GM23338 (cell line): ENCODE data around the gene KCTD14. TPM values are rescaled to one million over a fixed set of nuclear protein-coding genes. Genes with fewer than 3 reads are reported as not detected.

ENCODE experiments used
- ATAC-seq: fragments of 200-7000 bp; cut with Tn5 transposase; 3 replicates; pipeline ENCODE4 v1.9.1; 2020
- DNase-seq: peaks from one replicate; pipeline ENCODE4 v3.0.0-alpha.2; 2015; ENCODE audit warnings: low spot score
- H2AFZ ChIP-seq: fragments of 200-600 bp; sonication (generic); 2 replicates; pipeline ENCODE4 v1.8.0; 2016; ENCODE audit warnings: antibody characterized with exemption, mild to moderate bottlenecking, moderate library complexity
- H3F3A ChIP-seq: fragments of 200-600 bp; sonication (generic); replicated peaks from 2 replicates; pipeline ENCODE4 v1.8.0; 2017; ENCODE audit warnings: antibody characterized with exemption, mixed run types, low read depth
- H3K27ac ChIP-seq: fragments of 200-600 bp; sonication (generic); 2 replicates; pipeline ENCODE4 v1.6.1; 2016; ENCODE audit warnings: low read depth
- H3K27me3 ChIP-seq: fragments of 200-600 bp; sonication (generic); 2 replicates; pipeline ENCODE4 v1.8.0; 2016; ENCODE audit warnings: mild to moderate bottlenecking, mixed run types, moderate library complexity; ENCODE audit not compliant: insufficient read depth
- H3K36me3 ChIP-seq: fragments of 200-600 bp; sonication (generic); 2 replicates; pipeline ENCODE4 v1.8.0; 2016; ENCODE audit warnings: mild to moderate bottlenecking; ENCODE audit not compliant: insufficient read depth
- H3K4me1 ChIP-seq: fragments of 200-600 bp; sonication (generic); 2 replicates; pipeline ENCODE4 v1.8.0; 2016; ENCODE audit warnings: mild to moderate bottlenecking, moderate library complexity; ENCODE audit not compliant: insufficient read depth
- H3K4me2 ChIP-seq: fragments of 200-600 bp; sonication (generic); 2 replicates; pipeline ENCODE4 v1.7.1; 2017; ENCODE audit warnings: mixed run types
- H3K4me3 ChIP-seq: fragments of 200-600 bp; sonication (generic); 2 replicates; pipeline ENCODE4 v1.6.1; 2016; ENCODE audit warnings: mixed run types
- H3K79me2 ChIP-seq: fragments of 200-600 bp; sonication (generic); replicated peaks from 2 replicates; pipeline ENCODE4 v1.8.0; 2017; ENCODE audit warnings: mild to moderate bottlenecking; ENCODE audit not compliant: insufficient read depth
- H3K9me2 ChIP-seq: fragments of 200-600 bp; sonication (generic); 2 replicates; pipeline ENCODE4 v1.8.0; 2017; ENCODE audit not compliant: insufficient read depth
- H4K20me1 ChIP-seq: fragments of 200-600 bp; sonication (generic); replicated peaks from 2 replicates; pipeline ENCODE4 v1.8.0; 2017; ENCODE audit warnings: mild to moderate bottlenecking; ENCODE audit not compliant: insufficient read depth
- H3K27ac Mint-ChIP-seq: 2 replicates; pipeline ENCODE4 v1.8.0; 2020; ENCODE audit warnings: inconsistent platforms, mild to moderate bottlenecking, moderate library complexity, mixed read lengths
- H3K27me3 Mint-ChIP-seq: 3 replicates; pipeline ENCODE4 v1.8.0; 2022; ENCODE audit warnings: low read depth, mild to moderate bottlenecking, moderate library complexity, mixed read lengths, inconsistent platforms; ENCODE audit not compliant: insufficient read depth, poor library complexity
- H3K36me3 Mint-ChIP-seq: 3 replicates; pipeline ENCODE4 v1.8.0; 2021; ENCODE audit warnings: low read depth, mild to moderate bottlenecking, inconsistent platforms, moderate library complexity, mixed read lengths
- H3K4me1 Mint-ChIP-seq: 3 replicates; pipeline ENCODE4 v1.8.0; 2020; ENCODE audit warnings: mild to moderate bottlenecking, inconsistent platforms, mixed read lengths
- H3K4me3 Mint-ChIP-seq: 3 replicates; pipeline ENCODE4 v1.8.0; 2021; ENCODE audit warnings: moderate library complexity, mild to moderate bottlenecking, inconsistent platforms, mixed read lengths
- H3K9me3 Mint-ChIP-seq: 3 replicates; pipeline ENCODE4 v1.8.0; 2020; ENCODE audit warnings: moderate library complexity, mild to moderate bottlenecking, inconsistent platforms, mixed read lengths
- EZH2 ChIP-seq: fragments of 200-600 bp; sonication (generic); IDR thresholded peaks from one replicate; pipeline ENCODE4 v1.8.0; 2017; ENCODE audit warnings: antibody characterized with exemption, mild to moderate bottlenecking, low read depth; ENCODE audit not compliant: unreplicated experiment
- JUNB ChIP-seq: IDR thresholded peaks from one replicate; pipeline ENCODE4 v1.6.1; 2016; ENCODE audit warnings: antibody characterized with exemption; ENCODE audit not compliant: unreplicated experiment
- NANOG ChIP-seq: IDR thresholded peaks from 2 replicates; pipeline ENCODE4 v1.6.1; 2016; ENCODE audit warnings: antibody characterized with exemption, borderline replicate concordance
- POLR2AphosphoS5 ChIP-seq: IDR thresholded peaks from 2 replicates; pipeline ENCODE4 v1.6.1; 2016; ENCODE audit warnings: antibody characterized with exemption, low read depth
- STAT1 ChIP-seq: IDR thresholded peaks from one replicate; pipeline ENCODE4 v1.6.1; 2016; ENCODE audit warnings: antibody characterized with exemption; ENCODE audit not compliant: unreplicated experiment
- ZNF114 ChIP-seq: fragments of 250-450 bp; sonication (Bioruptor Pico); IDR thresholded peaks from 2 replicates; pipeline ENCODE4 v1.5.0; 2020; ENCODE audit warnings: mild to moderate bottlenecking, moderate library complexity
- ZNF331 ChIP-seq: fragments of 250-450 bp; sonication (Bioruptor Pico); IDR thresholded peaks from 2 replicates; pipeline ENCODE4 v1.5.0; 2020; ENCODE audit warnings: low read depth, mild to moderate bottlenecking, moderate library complexity
- polyA plus RNA-seq: library from polyadenylated mRNA; unstranded; fragments of >200 nt; fragmentation: Nextera tagmentation; extraction: Ambion mirVana; gene quantifications from 2 replicates; pipeline ENCODE4 v1.2.1, GENCODE V29; 2016
- total RNA-seq: library from RNA; depleted of rRNA; stranded (reverse); fragments of >200 nt; shearing (Covaris generic); gene quantifications from 2 replicates; pipeline ENCODE4 v1.2.3, GENCODE V29; 2014
- TF ChIP-seq, protein P1 (sequence below): fragments of 250-450 bp; sonication (Bioruptor Pico); IDR thresholded peaks from 2 replicates; pipeline ENCODE4 v1.5.0; 2020; ENCODE audit warnings: mild to moderate bottlenecking, moderate library complexity
- TF ChIP-seq, protein P2 (sequence below): IDR thresholded peaks from one replicate; pipeline ENCODE4 v1.6.1; 2018; ENCODE audit warnings: antibody characterized with exemption; ENCODE audit not compliant: unreplicated experiment
- TF ChIP-seq, protein P3 (sequence below): IDR thresholded peaks from 2 replicates; pipeline ENCODE4 v1.6.1; 2016; ENCODE audit warnings: antibody characterized with exemption

Gene KCTD14
- total and polyA plus RNA-seq, 2 experiments from 2014 or later = 5.9 to 19.1 TPM

- no peaks in the 10 kb centered on the region for H3K9me3 Mint-ChIP-seq
- H3K4me3 Mint-ChIP-seq = no peak overlapping the region
- Histone ChIP-seq H3K27ac (no peak overlapping the region), H3F3A (no peaks in the 10 kb centered on the region), H2AFZ (no peak overlapping the region), H3K9me2 (no peaks in the 10 kb centered on the region), H4K20me1 (no peaks in the 10 kb centered on the region), H3K4me1 (no peaks in the 10 kb centered on the region), H3K27me3 (no peaks in the 10 kb centered on the region), H3K4me2 (no peak overlapping the region), H3K4me3 (no peak overlapping the region), H3K79me2 (no peaks in the 10 kb centered on the region), H3K36me3 (no peaks in the 10 kb centered on the region)
- H3K4me1 Mint-ChIP-seq = no peaks in the 10 kb centered on the region
- H3K27ac Mint-ChIP-seq = no peak overlapping the region
- ATAC-seq (no peak), DNase-seq (no peak)
- TF ChIP-seq POLR2AphosphoS5 = no peak
- no peak for TF ChIP-seq EZH2
- no peak for TF ChIP-seq NANOG
- TF ChIP-seq STAT1 = no peak
- TF ChIP-seq, protein P1, sequence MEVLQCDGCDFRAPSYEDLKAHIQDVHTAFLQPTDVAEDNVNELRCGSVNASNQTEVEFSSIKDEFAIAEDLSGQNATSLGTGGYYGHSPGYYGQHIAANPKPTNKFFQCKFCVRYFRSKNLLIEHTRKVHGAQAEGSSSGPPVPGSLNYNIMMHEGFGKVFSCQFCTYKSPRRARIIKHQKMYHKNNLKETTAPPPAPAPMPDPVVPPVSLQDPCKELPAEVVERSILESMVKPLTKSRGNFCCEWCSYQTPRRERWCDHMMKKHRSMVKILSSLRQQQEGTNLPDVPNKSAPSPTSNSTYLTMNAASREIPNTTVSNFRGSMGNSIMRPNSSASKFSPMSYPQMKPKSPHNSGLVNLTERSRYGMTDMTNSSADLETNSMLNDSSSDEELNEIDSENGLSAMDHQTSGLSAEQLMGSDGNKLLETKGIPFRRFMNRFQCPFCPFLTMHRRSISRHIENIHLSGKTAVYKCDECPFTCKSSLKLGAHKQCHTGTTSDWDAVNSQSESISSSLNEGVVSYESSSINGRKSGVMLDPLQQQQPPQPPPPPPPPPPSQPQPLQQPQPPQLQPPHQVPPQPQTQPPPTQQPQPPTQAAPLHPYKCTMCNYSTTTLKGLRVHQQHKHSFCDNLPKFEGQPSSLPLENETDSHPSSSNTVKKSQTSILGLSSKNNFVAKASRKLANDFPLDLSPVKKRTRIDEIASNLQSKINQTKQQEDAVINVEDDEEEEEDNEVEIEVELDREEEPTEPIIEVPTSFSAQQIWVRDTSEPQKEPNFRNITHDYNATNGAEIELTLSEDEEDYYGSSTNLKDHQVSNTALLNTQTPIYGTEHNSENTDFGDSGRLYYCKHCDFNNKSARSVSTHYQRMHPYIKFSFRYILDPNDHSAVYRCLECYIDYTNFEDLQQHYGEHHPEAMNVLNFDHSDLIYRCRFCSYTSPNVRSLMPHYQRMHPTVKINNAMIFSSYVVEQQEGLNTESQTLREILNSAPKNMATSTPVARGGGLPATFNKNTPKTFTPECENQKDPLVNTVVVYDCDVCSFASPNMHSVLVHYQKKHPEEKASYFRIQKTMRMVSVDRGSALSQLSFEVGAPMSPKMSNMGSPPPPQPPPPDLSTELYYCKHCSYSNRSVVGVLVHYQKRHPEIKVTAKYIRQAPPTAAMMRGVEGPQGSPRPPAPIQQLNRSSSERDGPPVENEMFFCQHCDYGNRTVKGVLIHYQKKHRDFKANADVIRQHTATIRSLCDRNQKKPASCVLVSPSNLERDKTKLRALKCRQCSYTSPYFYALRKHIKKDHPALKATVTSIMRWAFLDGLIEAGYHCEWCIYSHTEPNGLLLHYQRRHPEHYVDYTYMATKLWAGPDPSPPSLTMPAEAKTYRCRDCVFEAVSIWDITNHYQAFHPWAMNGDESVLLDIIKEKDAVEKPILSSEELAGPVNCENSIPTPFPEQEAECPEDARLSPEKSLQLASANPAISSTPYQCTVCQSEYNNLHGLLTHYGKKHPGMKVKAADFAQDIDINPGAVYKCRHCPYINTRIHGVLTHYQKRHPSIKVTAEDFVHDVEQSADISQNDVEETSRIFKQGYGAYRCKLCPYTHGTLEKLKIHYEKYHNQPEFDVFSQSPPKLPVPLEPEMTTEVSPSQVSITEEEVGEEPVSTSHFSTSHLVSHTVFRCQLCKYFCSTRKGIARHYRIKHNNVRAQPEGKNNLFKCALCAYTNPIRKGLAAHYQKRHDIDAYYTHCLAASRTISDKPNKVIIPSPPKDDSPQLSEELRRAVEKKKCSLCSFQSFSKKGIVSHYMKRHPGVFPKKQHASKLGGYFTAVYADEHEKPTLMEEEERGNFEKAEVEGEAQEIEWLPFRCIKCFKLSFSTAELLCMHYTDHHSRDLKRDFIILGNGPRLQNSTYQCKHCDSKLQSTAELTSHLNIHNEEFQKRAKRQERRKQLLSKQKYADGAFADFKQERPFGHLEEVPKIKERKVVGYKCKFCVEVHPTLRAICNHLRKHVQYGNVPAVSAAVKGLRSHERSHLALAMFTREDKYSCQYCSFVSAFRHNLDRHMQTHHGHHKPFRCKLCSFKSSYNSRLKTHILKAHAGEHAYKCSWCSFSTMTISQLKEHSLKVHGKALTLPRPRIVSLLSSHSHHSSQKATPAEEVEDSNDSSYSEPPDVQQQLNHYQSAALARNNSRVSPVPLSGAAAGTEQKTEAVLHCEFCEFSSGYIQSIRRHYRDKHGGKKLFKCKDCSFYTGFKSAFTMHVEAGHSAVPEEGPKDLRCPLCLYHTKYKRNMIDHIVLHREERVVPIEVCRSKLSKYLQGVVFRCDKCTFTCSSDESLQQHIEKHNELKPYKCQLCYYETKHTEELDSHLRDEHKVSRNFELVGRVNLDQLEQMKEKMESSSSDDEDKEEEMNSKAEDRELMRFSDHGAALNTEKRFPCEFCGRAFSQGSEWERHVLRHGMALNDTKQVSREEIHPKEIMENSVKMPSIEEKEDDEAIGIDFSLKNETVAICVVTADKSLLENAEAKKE (CRISPR knock-in tag) = no peak
- TF ChIP-seq ZNF331 (CRISPR knock-in tag) = no peak
- TF ChIP-seq, protein P2, sequence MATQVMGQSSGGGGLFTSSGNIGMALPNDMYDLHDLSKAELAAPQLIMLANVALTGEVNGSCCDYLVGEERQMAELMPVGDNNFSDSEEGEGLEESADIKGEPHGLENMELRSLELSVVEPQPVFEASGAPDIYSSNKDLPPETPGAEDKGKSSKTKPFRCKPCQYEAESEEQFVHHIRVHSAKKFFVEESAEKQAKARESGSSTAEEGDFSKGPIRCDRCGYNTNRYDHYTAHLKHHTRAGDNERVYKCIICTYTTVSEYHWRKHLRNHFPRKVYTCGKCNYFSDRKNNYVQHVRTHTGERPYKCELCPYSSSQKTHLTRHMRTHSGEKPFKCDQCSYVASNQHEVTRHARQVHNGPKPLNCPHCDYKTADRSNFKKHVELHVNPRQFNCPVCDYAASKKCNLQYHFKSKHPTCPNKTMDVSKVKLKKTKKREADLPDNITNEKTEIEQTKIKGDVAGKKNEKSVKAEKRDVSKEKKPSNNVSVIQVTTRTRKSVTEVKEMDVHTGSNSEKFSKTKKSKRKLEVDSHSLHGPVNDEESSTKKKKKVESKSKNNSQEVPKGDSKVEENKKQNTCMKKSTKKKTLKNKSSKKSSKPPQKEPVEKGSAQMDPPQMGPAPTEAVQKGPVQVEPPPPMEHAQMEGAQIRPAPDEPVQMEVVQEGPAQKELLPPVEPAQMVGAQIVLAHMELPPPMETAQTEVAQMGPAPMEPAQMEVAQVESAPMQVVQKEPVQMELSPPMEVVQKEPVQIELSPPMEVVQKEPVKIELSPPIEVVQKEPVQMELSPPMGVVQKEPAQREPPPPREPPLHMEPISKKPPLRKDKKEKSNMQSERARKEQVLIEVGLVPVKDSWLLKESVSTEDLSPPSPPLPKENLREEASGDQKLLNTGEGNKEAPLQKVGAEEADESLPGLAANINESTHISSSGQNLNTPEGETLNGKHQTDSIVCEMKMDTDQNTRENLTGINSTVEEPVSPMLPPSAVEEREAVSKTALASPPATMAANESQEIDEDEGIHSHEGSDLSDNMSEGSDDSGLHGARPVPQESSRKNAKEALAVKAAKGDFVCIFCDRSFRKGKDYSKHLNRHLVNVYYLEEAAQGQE = no peak
- TF ChIP-seq JUNB = no peak
- TF ChIP-seq ZNF114 (CRISPR knock-in tag) = no peak
- TF ChIP-seq, protein P3, sequence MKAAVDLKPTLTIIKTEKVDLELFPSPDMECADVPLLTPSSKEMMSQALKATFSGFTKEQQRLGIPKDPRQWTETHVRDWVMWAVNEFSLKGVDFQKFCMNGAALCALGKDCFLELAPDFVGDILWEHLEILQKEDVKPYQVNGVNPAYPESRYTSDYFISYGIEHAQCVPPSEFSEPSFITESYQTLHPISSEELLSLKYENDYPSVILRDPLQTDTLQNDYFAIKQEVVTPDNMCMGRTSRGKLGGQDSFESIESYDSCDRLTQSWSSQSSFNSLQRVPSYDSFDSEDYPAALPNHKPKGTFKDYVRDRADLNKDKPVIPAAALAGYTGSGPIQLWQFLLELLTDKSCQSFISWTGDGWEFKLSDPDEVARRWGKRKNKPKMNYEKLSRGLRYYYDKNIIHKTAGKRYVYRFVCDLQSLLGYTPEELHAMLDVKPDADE = no peak
- no peaks in the 10 kb centered on the region for H3K36me3 Mint-ChIP-seq
- peaks cover 2% of the 10 kb centered on the region for H3K27me3 Mint-ChIP-seq
Observed at GRCh38 chr11:78061088-78061920, 38.2 kb upstream of the KCTD14 start.
